IMR-90 (cell line): ENCODE results near the gene SLC38A7. TPM values are rescaled to one million over a fixed set of nuclear protein-coding genes. Genes with fewer than 3 reads are reported as not detected.
A peak's percentile ranks its signal among the peaks of the same experiment; 100 is the strongest.

Experiments
- ATAC-seq: fragments of 200-7000 bp; cut with Tn5 transposase; 2 replicates; pipeline ENCODE4 v1.9.1; 2020; ENCODE audit warnings: low read depth, mild to moderate bottlenecking, moderate library complexity
- BruUV-seq: library from RNA; stranded (reverse); fragments of 400-500 nt; replicated peaks from 2 replicates; lab custom pipeline; 2021; lab: Mats Ljungman, UMichigan
- CTCF ChIA-PET: fragments of 300-600 bp; formaldehyde crosslinking; extraction: SDS; loops from one replicate; lab custom pipeline; 2021; ENCODE audit warnings: antibody characterized with exemption; lab: Yijun Ruan, JAX
- POLR2A ChIA-PET: fragments of 300-600 bp; sonication (Branson Sonifier 250); formaldehyde crosslinking; loops from one replicate; lab custom pipeline; 2022; ENCODE audit warnings: antibody characterized with exemption; ENCODE audit not compliant: unreplicated experiment; lab: Charles Lee
- DNase-seq: peaks from one replicate; pipeline ENCODE4 v3.0.0; 2013
- H2AFZ ChIP-seq: replicated peaks from 2 replicates; pipeline ENCODE3; 2013; ENCODE audit warnings: low read length, mild to moderate bottlenecking; ENCODE audit not compliant: poor library complexity
- H2AK5ac ChIP-seq: 2 replicates; pipeline ENCODE4 v1.6.1; 2013; ENCODE audit warnings: low read depth, low read length, inconsistent platforms
- H2AK9ac ChIP-seq: replicated peaks from 2 replicates; pipeline ENCODE3; 2013; ENCODE audit warnings: mild to moderate bottlenecking, low read depth, low read length, moderate library complexity; ENCODE audit not compliant: poor library complexity
- H2BK120ac ChIP-seq: 2 replicates; pipeline ENCODE4 v1.6.1; 2013; ENCODE audit warnings: low read depth, low read length, inconsistent platforms
- H2BK15ac ChIP-seq: 3 replicates; pipeline ENCODE4 v1.6.1; 2013; ENCODE audit warnings: low read depth, low read length, inconsistent platforms
- H2BK20ac ChIP-seq: 2 replicates; pipeline ENCODE4 v1.6.1; 2013; ENCODE audit warnings: low read depth, mild to moderate bottlenecking, inconsistent platforms, low read length, moderate library complexity
- H2BK5ac ChIP-seq: 2 replicates; pipeline ENCODE4 v1.6.1; 2013; ENCODE audit warnings: mild to moderate bottlenecking, low read depth, low read length, inconsistent platforms; ENCODE audit not compliant: poor library complexity, severe bottlenecking
- H3K14ac ChIP-seq: replicated peaks from 2 replicates; pipeline ENCODE4 v1.6.1; 2013; ENCODE audit warnings: low read depth, low read length, inconsistent platforms
- H3K18ac ChIP-seq: 2 replicates; pipeline ENCODE4 v1.6.1; 2013; ENCODE audit warnings: low read depth, low read length, control low read depth
- H3K23ac ChIP-seq: 2 replicates; pipeline ENCODE4 v1.6.1; 2013; ENCODE audit warnings: low read depth, low read length, inconsistent platforms
- H3K27ac ChIP-seq: 2 replicates; pipeline ENCODE4 v1.5.1; 2013; ENCODE audit warnings: mild to moderate bottlenecking, control low read depth, low read length; ENCODE audit not compliant: insufficient read depth
- H3K27me3 ChIP-seq: 2 replicates; pipeline ENCODE4 v1.6.1; 2013; ENCODE audit warnings: low read length; ENCODE audit not compliant: control insufficient read depth, insufficient read depth
- H3K36me3 ChIP-seq: 2 replicates; pipeline ENCODE4 v1.6.1; 2013; ENCODE audit warnings: low read length, mixed read lengths; ENCODE audit not compliant: control insufficient read depth, insufficient read depth
- H3K4ac ChIP-seq: 2 replicates; pipeline ENCODE4 v1.6.1; 2013; ENCODE audit warnings: low read depth, low read length, inconsistent platforms
- H3K4me1 ChIP-seq: 2 replicates; pipeline ENCODE4 v1.6.1; 2013; ENCODE audit warnings: low read length, mixed read lengths; ENCODE audit not compliant: control insufficient read depth, insufficient read depth
- H3K4me2 ChIP-seq: 2 replicates; pipeline ENCODE4 v1.6.1; 2013; ENCODE audit warnings: low read depth, mild to moderate bottlenecking, control low read depth, low read length, moderate library complexity
- H3K4me3 ChIP-seq: 2 replicates; pipeline ENCODE4 v1.5.1; 2013; ENCODE audit warnings: low read depth, mild to moderate bottlenecking, control low read depth, low read length, moderate library complexity; ENCODE audit not compliant: insufficient read depth
- H3K56ac ChIP-seq: 2 replicates; pipeline ENCODE4 v1.6.1; 2013; ENCODE audit warnings: low read length, inconsistent platforms; ENCODE audit not compliant: insufficient read depth; ENCODE audit errors: extremely low read depth
- H3K79me1 ChIP-seq, 2 experiments: 2 replicates each; pipeline ENCODE4 v1.6.1; 2013; ENCODE audit warnings: low read length in 2 of 2, inconsistent platforms in 1 of 2, low read depth in 1 of 2
- H3K9ac ChIP-seq: 2 replicates; pipeline ENCODE4 v1.6.1; 2013; ENCODE audit warnings: low read depth, low read length, control low read depth
- H3K9me1 ChIP-seq: 2 replicates; pipeline ENCODE4 v1.6.1; 2013; ENCODE audit warnings: low read length, inconsistent platforms; ENCODE audit not compliant: insufficient read depth
- H3K9me3 ChIP-seq: 2 replicates; pipeline ENCODE4 v1.6.1; 2013; ENCODE audit warnings: low read length; ENCODE audit not compliant: control insufficient read depth, insufficient read depth
- H4K20me1 ChIP-seq: 2 replicates; pipeline ENCODE4 v1.6.1; 2013; ENCODE audit warnings: low read length, inconsistent platforms; ENCODE audit not compliant: insufficient read depth
- H4K5ac ChIP-seq: 2 replicates; pipeline ENCODE4 v1.6.1; 2013; ENCODE audit warnings: mild to moderate bottlenecking, low read depth, low read length, control low read depth
- H4K8ac ChIP-seq, 2 experiments: 2 replicates each; pipeline ENCODE4 v1.6.1; 2013; ENCODE audit warnings: low read depth in 2 of 2, low read length in 2 of 2, control low read depth in 1 of 2, inconsistent platforms in 1 of 2
- H4K91ac ChIP-seq: 2 replicates; pipeline ENCODE4 v1.6.1; 2013; ENCODE audit warnings: low read depth, low read length, inconsistent platforms; ENCODE audit not compliant: insufficient read depth
- CEBPB ChIP-seq: IDR thresholded peaks from 2 replicates; pipeline ENCODE4 v1.6.1; 2012; ENCODE audit warnings: low read depth, low read length, improper control_type of control experiment
- CHD1 ChIP-seq: IDR thresholded peaks from 2 replicates; pipeline ENCODE4 v1.6.1; 2012; ENCODE audit warnings: low read depth, low read length, improper control_type of control experiment
- FOS ChIP-seq: fragments of 150-350 bp; IDR thresholded peaks from 2 replicates; pipeline ENCODE4 v1.6.1; 2016; ENCODE audit warnings: low read depth, low read length
- MAFK ChIP-seq: IDR thresholded peaks from 2 replicates; pipeline ENCODE4 v1.6.1; 2012; ENCODE audit warnings: low read depth, low read length, improper control_type of control experiment
- MAZ ChIP-seq: IDR thresholded peaks from 2 replicates; pipeline ENCODE4 v1.6.1; 2012; ENCODE audit warnings: low read depth, mild to moderate bottlenecking, low read length, improper control_type of control experiment, moderate library complexity, borderline replicate concordance
- MXI1 ChIP-seq: IDR thresholded peaks from 2 replicates; pipeline ENCODE4 v1.6.1; 2012; ENCODE audit warnings: low read depth, mild to moderate bottlenecking, low read length, moderate library complexity, borderline replicate concordance
- NFE2L2 ChIP-seq: fragments of 150-350 bp; IDR thresholded peaks from 2 replicates; pipeline ENCODE4 v1.6.1; 2016; ENCODE audit warnings: low read depth, mild to moderate bottlenecking, low read length
- POLR2A ChIP-seq: IDR thresholded peaks from 2 replicates; pipeline ENCODE4 v1.6.1; 2012; ENCODE audit warnings: mild to moderate bottlenecking, low read depth, low read length
- RAD21 ChIP-seq: IDR thresholded peaks from 2 replicates; pipeline ENCODE4 v1.6.1; 2012; ENCODE audit warnings: low read length, improper control_type of control experiment
- RCOR1 ChIP-seq: IDR thresholded peaks from 2 replicates; pipeline ENCODE4 v1.6.1; 2012; ENCODE audit warnings: mild to moderate bottlenecking, low read length, improper control_type of control experiment; ENCODE audit not compliant: insufficient replicate concordance
- RFX5 ChIP-seq: IDR thresholded peaks from 2 replicates; pipeline ENCODE4 v1.8.0; 2012; ENCODE audit warnings: low read depth, mild to moderate bottlenecking, low read length, moderate library complexity
- SMC3 ChIP-seq: fragments of 150-350 bp; IDR thresholded peaks from 2 replicates; pipeline ENCODE4 v1.6.1; 2016; ENCODE audit warnings: low read depth, mild to moderate bottlenecking, antibody characterized with exemption, low read length, moderate library complexity
- USF2 ChIP-seq: fragments of 150-350 bp; IDR thresholded peaks from 2 replicates; pipeline ENCODE4 v1.6.1; 2017; ENCODE audit warnings: mild to moderate bottlenecking, antibody characterized with exemption, low read length, low read depth
- WGBS, 2 experiments: methylation state at CpG; one replicate each; pipeline versions ENCODE4 v1.1.5 to v1.1.7; 2013; ENCODE audit warnings: missing lambda C conversion rate in 2 of 2; ENCODE audit not compliant: insufficient read length in 1 of 2; ENCODE audit errors: extremely low coverage in 2 of 2; 5-methylcytosine and 5-hydroxymethylcytosine counted together
- dilution Hi-C: fragments of 300-500 bp; cut with HindIII; formaldehyde crosslinking; loops from one replicate; pipeline ENCODE4 v1.14.3; 2018; ENCODE audit warnings: low sequenced_read_pairs; ENCODE audit not compliant: unreplicated experiment
- in situ Hi-C: fragments of 300-500 bp; cut with MboI; formaldehyde crosslinking; loops from 3 replicates; pipeline ENCODE4 v1.14.3; 2019; ENCODE audit warnings: low sequenced_read_pairs, inconsistent platforms, mixed read lengths
- intact Hi-C: fragments of 100-400 bp; cut with micrococcal nuclease; formaldehyde crosslinking; loops from 2 replicates; pipeline ENCODE4 v1.10.0; 2022
- polyA plus RNA-seq, 3 experiments: library from polyadenylated mRNA; depleted of rRNA; stranded (reverse); fragments of >200 nt; gene quantifications; 2 replicates each; pipeline ENCODE4 v1.2.3, GENCODE V29; 2012; ENCODE audit warnings: low replicate concordance in 1 of 3
- total RNA-seq: library from RNA; depleted of rRNA; stranded (reverse); fragments of >200 nt; gene quantifications from 2 replicates; pipeline ENCODE4 v1.2.3, GENCODE V29; 2012
- TF ChIP-seq, protein P1 (sequence below): conservative IDR thresholded peaks from 2 replicates; pipeline ENCODE4 v1.5.1; 2012; ENCODE audit warnings: mild to moderate bottlenecking, low read depth, low read length, improper control_type of control experiment

Gene SLC38A7
- total and polyA plus RNA-seq, 2 of the 4 experiments (the other 2 are of a cell fraction): 14.7 to 16.4 TPM

DNA sequence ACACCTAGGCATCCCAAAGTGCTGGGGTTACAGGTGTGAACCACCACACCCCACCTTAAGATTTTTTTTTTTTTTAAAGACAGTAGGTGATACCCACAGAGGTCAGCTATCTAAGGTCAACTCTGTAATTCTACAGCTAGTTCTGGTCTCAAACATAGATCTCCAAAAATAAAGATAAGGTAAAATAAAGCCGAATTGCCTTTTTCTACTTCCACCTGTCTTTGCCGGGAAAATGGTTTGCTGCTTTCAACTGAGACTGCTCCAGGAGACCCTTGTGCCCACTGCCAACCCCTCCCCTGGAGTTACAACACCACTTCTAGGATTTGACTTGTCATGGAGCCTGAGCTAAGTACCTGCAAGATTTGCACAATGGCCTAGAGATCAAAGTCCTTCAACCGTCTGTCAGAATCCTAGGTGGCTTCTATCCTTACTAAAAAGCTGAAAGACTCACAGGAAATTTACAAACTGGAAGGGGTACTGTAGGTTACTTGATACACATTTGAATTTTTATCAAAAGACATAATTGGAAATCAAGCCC, 50.2 kb downstream of the SLC38A7 start:
- no TSS peak for BruUV-seq
- intact Hi-C loops: loop anchor here (10.0 kb wide), 1 partner anchor 300 kb away; no protein-coding TSS in a partner anchor
- 100% methylated on average over 1 of the region's 3 CpGs; no CpG with 5 or more reads in 1 of the 2 experiments for WGBS, 2 experiments

More for the DNA sequence above, 50.2 kb downstream of the SLC38A7 start:
- Histone ChIP-seq H2BK5ac (no peak overlapping the region), H2BK15ac (no peak overlapping the region), H2BK20ac (no peak overlapping the region), H3K4me1 (peaks cover 1% of the 10 kb centered on the region; the same call in 1 of the 2 replicates), H3K14ac (no peak overlapping the region), H4K91ac (no peak overlapping the region), H2AK5ac (no peak overlapping the region), H3K4ac (no peak overlapping the region), H3K4me3 (no peak overlapping the region), H3K4me2 (no peak overlapping the region), H3K18ac (no peak overlapping the region), H3K27ac (no peak overlapping the region), H4K8ac (no peak overlapping the region), H3K9me3 (no peaks in the 10 kb centered on the region), H3K9me1 (peaks cover 3% of the 10 kb centered on the region; the same call in 1 of the 2 replicates), H3K23ac (no peak overlapping the region), H3K9ac (no peak overlapping the region), H2BK120ac (no peak overlapping the region), H2AFZ (no peak overlapping the region), H2AK9ac (peak overlapping the region; percentile 44), H4K20me1 (peaks cover 2% of the 10 kb centered on the region; the same call in 1 of the 2 replicates), H4K5ac (no peak overlapping the region), H3K79me1 (peaks cover 0 to 2% of the 10 kb centered on the region in 2 experiments; a peak in 1 of 4 replicates), H3K56ac (no peak overlapping the region), H3K27me3 (no peaks in the 10 kb centered on the region), H3K36me3 (no peaks in the 10 kb centered on the region)
- POLR2A ChIA-PET: no interaction called here
- CTCF ChIA-PET: interaction anchor here (0.9 kb wide), 1 partner anchor 27 kb away, joined by 3 read pairs; no protein-coding TSS in a partner anchor
- no peak for DNase-seq
- ATAC-seq: no peak
- TF ChIP-seq SMC3 (no peak), POLR2A (no peak), FOS (no peak), NFE2L2 (no peak), RCOR1 (no peak), CEBPB (no peak), MXI1 (no peak), RFX5 (no peak), MAFK (no peak), MAZ (no peak), RAD21 (no peak), USF2 (no peak), CHD1 (no peak)
- TF ChIP-seq, protein P1, sequence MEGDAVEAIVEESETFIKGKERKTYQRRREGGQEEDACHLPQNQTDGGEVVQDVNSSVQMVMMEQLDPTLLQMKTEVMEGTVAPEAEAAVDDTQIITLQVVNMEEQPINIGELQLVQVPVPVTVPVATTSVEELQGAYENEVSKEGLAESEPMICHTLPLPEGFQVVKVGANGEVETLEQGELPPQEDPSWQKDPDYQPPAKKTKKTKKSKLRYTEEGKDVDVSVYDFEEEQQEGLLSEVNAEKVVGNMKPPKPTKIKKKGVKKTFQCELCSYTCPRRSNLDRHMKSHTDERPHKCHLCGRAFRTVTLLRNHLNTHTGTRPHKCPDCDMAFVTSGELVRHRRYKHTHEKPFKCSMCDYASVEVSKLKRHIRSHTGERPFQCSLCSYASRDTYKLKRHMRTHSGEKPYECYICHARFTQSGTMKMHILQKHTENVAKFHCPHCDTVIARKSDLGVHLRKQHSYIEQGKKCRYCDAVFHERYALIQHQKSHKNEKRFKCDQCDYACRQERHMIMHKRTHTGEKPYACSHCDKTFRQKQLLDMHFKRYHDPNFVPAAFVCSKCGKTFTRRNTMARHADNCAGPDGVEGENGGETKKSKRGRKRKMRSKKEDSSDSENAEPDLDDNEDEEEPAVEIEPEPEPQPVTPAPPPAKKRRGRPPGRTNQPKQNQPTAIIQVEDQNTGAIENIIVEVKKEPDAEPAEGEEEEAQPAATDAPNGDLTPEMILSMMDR: no peak
- dilution Hi-C loops (no loop called here), in situ Hi-C loops (no loop called here)
